Astrocyte (in vitro differentiated cells and primary cell): ENCODE results near the gene TENT4B. TPM values are rescaled to one million over a fixed set of nuclear protein-coding genes. Genes with fewer than 3 reads are reported as not detected.
A peak's percentile ranks its signal among the peaks of the same experiment; 100 is the strongest.

Experiments
- DNase-seq: peaks from one replicate; pipeline ENCODE4 v3.0.0-alpha.2; 2010; ENCODE audit warnings: low read depth
- FAIRE-seq: peaks from 2 replicates; lab custom pipeline; 2011; peaks lifted over from hg19 to GRCh38; lab: Jason Lieb, UNC
- H2AFZ ChIP-seq: 2 replicates; pipeline ENCODE4 v1.6.0; 2012; ENCODE audit warnings: low read depth, low read length, inconsistent platforms
- H3K27ac ChIP-seq: 2 replicates; pipeline ENCODE4 v1.5.1; 2011; ENCODE audit warnings: low read depth, low read length, inconsistent platforms
- H3K27me3 ChIP-seq: 2 replicates; pipeline ENCODE4 v1.6.0; 2011; ENCODE audit warnings: low read length, inconsistent platforms; ENCODE audit not compliant: insufficient read depth
- H3K36me3 ChIP-seq: 2 replicates; pipeline ENCODE4 v1.5.1; 2011; ENCODE audit warnings: low read length, inconsistent platforms; ENCODE audit not compliant: insufficient read depth
- H3K4me1 ChIP-seq: 2 replicates; pipeline ENCODE4 v1.5.1; 2011; ENCODE audit warnings: low read length, inconsistent platforms; ENCODE audit not compliant: insufficient read depth
- H3K4me2 ChIP-seq: 2 replicates; pipeline ENCODE4 v1.6.0; 2012; ENCODE audit warnings: low read length, inconsistent platforms
- H3K4me3 ChIP-seq: 2 replicates; pipeline ENCODE4 v1.5.1; 2011; ENCODE audit warnings: low read depth, mild to moderate bottlenecking, low read length, inconsistent platforms; ENCODE audit not compliant: insufficient read depth
- H3K79me2 ChIP-seq: 2 replicates; pipeline ENCODE4 v1.6.0; 2012; ENCODE audit warnings: mild to moderate bottlenecking, low read length, inconsistent platforms; ENCODE audit not compliant: insufficient read depth
- H3K9ac ChIP-seq: 2 replicates; pipeline ENCODE4 v1.6.0; 2012; ENCODE audit warnings: mild to moderate bottlenecking, low read length, inconsistent platforms
- H3K9me3 ChIP-seq: 2 replicates; pipeline ENCODE4 v1.5.1; 2012; ENCODE audit warnings: low read depth, mild to moderate bottlenecking, low read length, inconsistent platforms; ENCODE audit not compliant: insufficient read depth
- H4K20me1 ChIP-seq: 2 replicates; pipeline ENCODE4 v1.6.0; 2012; ENCODE audit warnings: low read length, inconsistent platforms; ENCODE audit not compliant: insufficient read depth
- H3K27ac Mint-ChIP-seq: one replicate; pipeline ENCODE4 v1.8.0; 2021; ENCODE audit warnings: mild to moderate bottlenecking, mixed read lengths; ENCODE audit not compliant: unreplicated experiment
- H3K27me3 Mint-ChIP-seq: one replicate; pipeline ENCODE4 v1.8.0; 2021; ENCODE audit warnings: low read depth, mixed read lengths; ENCODE audit not compliant: unreplicated experiment
- H3K36me3 Mint-ChIP-seq: one replicate; pipeline ENCODE4 v1.8.0; 2021; ENCODE audit warnings: low read depth, mixed read lengths; ENCODE audit not compliant: unreplicated experiment
- H3K4me1 Mint-ChIP-seq: one replicate; pipeline ENCODE4 v1.8.0; 2021; ENCODE audit warnings: low read depth, mixed read lengths; ENCODE audit not compliant: unreplicated experiment
- H3K4me3 Mint-ChIP-seq: one replicate; pipeline ENCODE4 v1.8.0; 2021; ENCODE audit warnings: mild to moderate bottlenecking, moderate library complexity, mixed read lengths; ENCODE audit not compliant: unreplicated experiment
- H3K9me3 Mint-ChIP-seq: one replicate; pipeline ENCODE4 v1.8.0; 2021; ENCODE audit warnings: mild to moderate bottlenecking, mixed read lengths; ENCODE audit not compliant: unreplicated experiment
- EZH2 ChIP-seq: IDR thresholded peaks from 2 replicates; pipeline ENCODE4 v1.6.1; 2012; ENCODE audit warnings: mild to moderate bottlenecking, low read length, inconsistent platforms; ENCODE audit not compliant: insufficient read depth
- total RNA-seq: library from RNA; stranded (reverse); gene quantifications from 2 replicates; pipeline ENCODE4 v1.2.1, GENCODE V29; 2021
- TF ChIP-seq, protein P1 (sequence below): IDR thresholded peaks from 2 replicates; pipeline ENCODE4 v1.5.1; 2011; ENCODE audit warnings: low read depth, mild to moderate bottlenecking, inconsistent platforms, low read length, moderate library complexity; ENCODE audit not compliant: insufficient read depth

The TENT4B gene
- total RNA-seq, 1 donor from 2014 or later: 17.0 TPM

DNA sequence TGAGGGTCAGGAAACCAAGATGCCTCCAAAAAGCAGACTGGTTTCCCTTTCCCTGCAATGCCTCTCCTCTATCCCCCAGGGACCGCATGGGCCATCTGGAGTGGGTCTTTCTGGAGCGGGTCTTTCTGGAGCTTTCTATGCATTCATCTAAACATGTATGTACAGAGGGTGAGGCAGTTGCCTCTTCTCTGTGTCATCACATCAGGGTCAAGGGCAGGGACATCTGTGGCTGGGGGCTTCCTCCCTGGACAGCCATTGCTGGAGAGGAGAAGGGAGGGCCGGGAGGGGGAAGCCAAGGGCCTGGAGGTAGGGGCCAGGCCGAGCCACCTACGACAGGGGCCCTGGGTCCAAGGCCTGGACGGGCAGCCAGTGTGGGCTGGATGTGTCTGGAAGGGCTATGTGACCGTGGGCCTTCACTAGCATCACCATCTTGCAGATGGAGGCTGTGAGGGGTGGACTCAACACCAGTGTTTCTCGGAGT, 114.1 kb downstream of the TENT4B start:
- H3K4me3 ChIP-seq: peak overlapping the region; percentile 53
- FAIRE-seq: no peak
- DNase-seq: no peak
- H4K20me1 ChIP-seq: peaks cover 2% of the 10 kb centered on the region
- H3K9me3 ChIP-seq: no peaks in the 10 kb centered on the region
- H3K27me3 Mint-ChIP-seq: no peaks in the 10 kb centered on the region
- peak overlapping the region; percentile 50 for H3K4me3 Mint-ChIP-seq
- H2AFZ ChIP-seq: no peak overlapping the region
- peak overlapping the region; percentile 84 for H3K27ac Mint-ChIP-seq
- H3K4me1 Mint-ChIP-seq: peaks cover 21% of the 10 kb centered on the region
- TF ChIP-seq EZH2: no peak
- TF ChIP-seq, protein P1, sequence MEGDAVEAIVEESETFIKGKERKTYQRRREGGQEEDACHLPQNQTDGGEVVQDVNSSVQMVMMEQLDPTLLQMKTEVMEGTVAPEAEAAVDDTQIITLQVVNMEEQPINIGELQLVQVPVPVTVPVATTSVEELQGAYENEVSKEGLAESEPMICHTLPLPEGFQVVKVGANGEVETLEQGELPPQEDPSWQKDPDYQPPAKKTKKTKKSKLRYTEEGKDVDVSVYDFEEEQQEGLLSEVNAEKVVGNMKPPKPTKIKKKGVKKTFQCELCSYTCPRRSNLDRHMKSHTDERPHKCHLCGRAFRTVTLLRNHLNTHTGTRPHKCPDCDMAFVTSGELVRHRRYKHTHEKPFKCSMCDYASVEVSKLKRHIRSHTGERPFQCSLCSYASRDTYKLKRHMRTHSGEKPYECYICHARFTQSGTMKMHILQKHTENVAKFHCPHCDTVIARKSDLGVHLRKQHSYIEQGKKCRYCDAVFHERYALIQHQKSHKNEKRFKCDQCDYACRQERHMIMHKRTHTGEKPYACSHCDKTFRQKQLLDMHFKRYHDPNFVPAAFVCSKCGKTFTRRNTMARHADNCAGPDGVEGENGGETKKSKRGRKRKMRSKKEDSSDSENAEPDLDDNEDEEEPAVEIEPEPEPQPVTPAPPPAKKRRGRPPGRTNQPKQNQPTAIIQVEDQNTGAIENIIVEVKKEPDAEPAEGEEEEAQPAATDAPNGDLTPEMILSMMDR: no peak
- no peaks in the 10 kb centered on the region for H3K36me3 ChIP-seq
- H3K9me3 Mint-ChIP-seq: no peaks in the 10 kb centered on the region
- peaks cover 6% of the 10 kb centered on the region for H3K36me3 Mint-ChIP-seq
- peaks cover 23% of the 10 kb centered on the region for H3K79me2 ChIP-seq
- peaks cover 21% of the 10 kb centered on the region for H3K4me1 ChIP-seq
- no peaks in the 10 kb centered on the region for H3K27me3 ChIP-seq
- peak overlapping the region; percentile 73 for H3K27ac ChIP-seq
- peak overlapping the region; percentile 77 for H3K9ac ChIP-seq
- peak overlapping the region; percentile 88 for H3K4me2 ChIP-seq

DNA sequence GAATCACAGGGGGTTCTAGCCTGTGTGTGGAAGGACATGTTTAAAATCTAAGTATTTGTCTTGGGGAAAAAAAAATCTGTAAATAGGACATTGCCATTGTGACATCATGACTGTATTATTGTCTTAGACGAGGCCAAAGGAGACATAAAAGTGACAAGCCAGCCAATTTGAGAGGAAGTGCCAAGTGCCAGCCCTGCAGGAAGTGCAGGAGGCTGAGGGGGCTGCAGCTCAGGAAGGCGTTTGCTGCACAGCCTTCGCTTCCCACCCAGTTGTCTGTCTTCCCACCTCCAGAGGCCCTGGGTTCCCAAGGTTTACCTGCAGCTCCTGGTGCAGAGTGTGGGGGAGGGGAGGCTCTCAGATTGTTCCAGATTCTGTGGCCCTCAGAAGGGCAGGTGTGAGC, 114.5 kb downstream of the TENT4B start:
- Mint-ChIP-seq H3K27ac (no peak overlapping the region), H3K36me3 (peaks cover 6% of the 10 kb centered on the region), H3K4me3 (no peak overlapping the region), H3K4me1 (peaks cover 21% of the 10 kb centered on the region), H3K9me3 (no peaks in the 10 kb centered on the region), H3K27me3 (no peaks in the 10 kb centered on the region)
- FAIRE-seq (no peak), DNase-seq (no peak)
- H3K79me2 ChIP-seq: peaks cover 23% of the 10 kb centered on the region
- H3K4me1 ChIP-seq: peaks cover 21% of the 10 kb centered on the region
- H3K27ac ChIP-seq: no peak overlapping the region
- H3K9ac ChIP-seq: no peak overlapping the region
- no peak for TF ChIP-seq EZH2
- TF ChIP-seq, protein P1: no peak
- H3K4me2 ChIP-seq: peak overlapping the region; percentile 88
- no peaks in the 10 kb centered on the region for H3K36me3 ChIP-seq
- H3K4me3 ChIP-seq: no peak overlapping the region
- no peaks in the 10 kb centered on the region for H3K9me3 ChIP-seq
- H2AFZ ChIP-seq: no peak overlapping the region
- no peaks in the 10 kb centered on the region for H3K27me3 ChIP-seq
- H4K20me1 ChIP-seq: peaks cover 6% of the 10 kb centered on the region

DNA sequence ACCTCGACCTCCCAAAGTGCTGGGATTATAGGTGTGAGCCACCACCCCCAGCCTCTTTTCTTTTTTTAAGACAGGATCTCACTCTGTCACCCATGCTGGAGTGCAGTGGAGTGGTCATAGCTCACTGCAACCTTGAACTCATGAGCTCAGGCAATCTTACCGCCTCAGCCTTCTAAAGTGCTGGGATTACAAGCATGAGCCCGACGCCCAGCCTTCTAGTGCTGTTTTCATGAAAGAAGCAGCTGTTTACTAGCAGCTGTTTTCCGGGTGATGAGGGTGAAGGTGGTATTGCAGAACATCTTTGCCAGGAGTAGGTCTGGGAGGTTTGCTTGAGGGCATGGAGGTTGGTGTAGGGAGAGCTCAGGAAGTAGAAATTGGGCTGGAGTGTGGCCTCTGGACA, 115.2 kb downstream of the TENT4B start:
- Histone ChIP-seq H3K4me1 (peaks cover 21% of the 10 kb centered on the region), H3K9me3 (no peaks in the 10 kb centered on the region), H3K79me2 (peaks cover 27% of the 10 kb centered on the region), H2AFZ (no peak overlapping the region), H3K9ac (no peak overlapping the region), H3K27me3 (no peaks in the 10 kb centered on the region), H3K36me3 (no peaks in the 10 kb centered on the region), H3K4me3 (no peak overlapping the region), H4K20me1 (peaks cover 13% of the 10 kb centered on the region), H3K4me2 (no peak overlapping the region), H3K27ac (no peak overlapping the region)
- DNase-seq (no peak), FAIRE-seq (no peak)
- H3K27ac Mint-ChIP-seq: no peak overlapping the region
- no peak overlapping the region for H3K4me3 Mint-ChIP-seq
- no peak for TF ChIP-seq EZH2
- TF ChIP-seq, protein P1: no peak
- H3K4me1 Mint-ChIP-seq: peaks cover 21% of the 10 kb centered on the region
- no peaks in the 10 kb centered on the region for H3K9me3 Mint-ChIP-seq
- H3K36me3 Mint-ChIP-seq: peaks cover 6% of the 10 kb centered on the region
- no peaks in the 10 kb centered on the region for H3K27me3 Mint-ChIP-seq
